CD4-positive, alpha-beta T cell treated with Interleukin-6 at 100 ng/mL for 8 hours (primary cell): ENCODE measurements around the gene FHIT.
"Not testable (repeated sequence)": the region's sequence is repeated elsewhere in the genome, so short reads cannot be mapped to it uniquely, and the experiment has no call there.

Experiments
- DNase-seq: peaks from one replicate; pipeline ENCODE4 v3.0.0-alpha.2; 2020; ENCODE audit warnings: mixed read lengths, low spot score

FHIT gene

DNA sequence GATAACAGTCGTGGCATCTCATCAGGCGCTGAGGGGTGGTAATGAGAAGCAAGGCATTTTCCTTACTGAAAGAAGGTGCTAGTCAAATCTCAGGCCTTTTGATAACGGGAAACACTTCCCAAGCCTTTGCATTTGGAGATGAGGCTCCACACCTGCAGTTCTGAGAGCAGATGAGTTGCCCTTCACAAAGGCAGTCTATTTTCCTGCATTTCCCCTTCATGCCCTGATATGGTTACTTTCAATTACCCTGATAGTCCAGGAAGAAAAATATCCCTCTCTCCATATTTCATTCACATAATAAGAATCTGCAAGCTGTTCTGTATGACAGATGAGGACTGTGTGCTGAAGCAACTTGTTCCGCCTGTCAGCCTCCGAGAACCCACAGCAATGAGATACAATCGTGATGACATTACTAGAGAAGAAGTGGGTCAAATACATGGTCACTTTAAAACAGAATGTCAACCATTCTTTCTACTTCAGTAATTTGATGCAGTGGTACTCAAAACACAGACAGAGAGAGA lies 25.0 kb downstream of the FHIT start:
- DNase-seq: no peak

GRCh38 chr3:61224823-61225222 lies 26.4 kb downstream of the FHIT start:
- DNase-seq: no peak

GRCh38 chr3:61223451-61223850 lies 27.8 kb downstream of the FHIT start:
- DNase-seq: no peak

- no peak for DNase-seq
These were observed 28.8 kb downstream of the FHIT start for GRCh38 chr3:61222467-61222866.

GRCh38 chr3:61221759-61222362 lies 29.4 kb downstream of the FHIT start:
- DNase-seq: no peak

DNA sequence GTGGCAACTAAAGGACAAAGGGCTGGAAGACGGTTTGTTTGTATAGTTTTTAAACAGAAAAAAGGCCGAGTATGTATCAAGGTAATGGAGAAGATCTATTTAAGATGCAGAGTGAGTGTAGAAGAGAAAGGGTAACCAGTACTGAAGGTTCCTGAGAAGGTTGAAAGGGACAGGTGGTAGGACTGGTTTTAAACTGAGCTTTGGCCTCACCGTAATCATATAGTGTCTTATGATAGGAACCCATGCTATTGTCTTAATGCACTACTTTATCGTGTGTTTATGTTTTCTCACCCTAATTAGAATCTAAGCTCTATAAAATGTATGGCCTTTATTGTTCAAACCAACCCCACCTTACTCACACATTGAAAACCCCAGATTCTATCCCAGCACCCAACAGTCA lies 32.7 kb downstream of the FHIT start:
- no peak for DNase-seq

DNA sequence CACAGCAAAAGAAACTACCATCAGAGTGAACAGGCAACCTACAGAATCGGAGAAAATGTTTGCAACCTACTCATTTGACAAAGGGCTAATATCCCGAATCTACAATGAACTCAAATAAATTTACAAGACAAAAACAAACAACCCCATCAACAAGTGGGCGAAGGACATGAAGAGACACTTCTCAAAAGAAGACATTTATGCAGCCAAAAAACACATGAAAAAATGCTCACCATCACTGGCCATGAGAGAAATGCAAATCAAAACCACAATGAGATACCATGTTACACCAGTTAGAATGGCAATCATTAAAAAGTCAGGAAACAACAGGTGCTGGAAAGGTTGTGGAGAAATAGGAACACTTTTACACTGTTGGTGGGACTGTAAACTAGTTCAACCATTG lies 35.1 kb downstream of the FHIT start:
- not testable (repeated sequence) for DNase-seq

- no peak for DNase-seq
These were observed 49.2 kb downstream of the FHIT start for GRCh38 chr3:61202086-61202485.

- DNase-seq: no peak
These were observed 50.2 kb downstream of the FHIT start for GRCh38 chr3:61201071-61201470.

- no peak for DNase-seq
These were observed 51.0 kb downstream of the FHIT start for GRCh38 chr3:61200270-61200669.

- no peak for DNase-seq
These were observed 51.4 kb downstream of the FHIT start for GRCh38 chr3:61199843-61200242.

- DNase-seq: no peak
These were observed 56.2 kb downstream of the FHIT start for GRCh38 chr3:61194892-61195538.

DNA sequence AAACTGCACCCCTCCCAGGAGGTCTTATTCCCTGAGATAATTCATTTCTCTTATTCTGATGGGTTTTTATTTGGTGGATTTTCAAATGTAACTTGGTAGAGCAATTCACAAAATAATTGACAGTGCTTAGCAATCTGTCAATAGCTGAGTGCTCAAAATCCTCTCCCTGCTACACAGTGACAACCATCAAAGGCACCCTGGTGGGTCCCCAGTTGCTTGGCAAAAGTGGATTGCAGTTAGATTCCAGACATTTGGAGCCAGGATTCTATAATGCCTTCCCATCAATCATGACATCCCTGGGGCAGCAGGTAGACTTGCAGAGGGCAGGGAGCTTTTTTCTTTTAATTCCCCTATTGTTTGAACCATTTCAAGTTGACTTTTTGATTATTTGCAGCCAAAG lies 59.0 kb downstream of the FHIT start:
- DNase-seq: no peak

- DNase-seq: not testable (repeated sequence)
These were observed 61.0 kb downstream of the FHIT start for GRCh38 chr3:61190205-61190604.

DNA sequence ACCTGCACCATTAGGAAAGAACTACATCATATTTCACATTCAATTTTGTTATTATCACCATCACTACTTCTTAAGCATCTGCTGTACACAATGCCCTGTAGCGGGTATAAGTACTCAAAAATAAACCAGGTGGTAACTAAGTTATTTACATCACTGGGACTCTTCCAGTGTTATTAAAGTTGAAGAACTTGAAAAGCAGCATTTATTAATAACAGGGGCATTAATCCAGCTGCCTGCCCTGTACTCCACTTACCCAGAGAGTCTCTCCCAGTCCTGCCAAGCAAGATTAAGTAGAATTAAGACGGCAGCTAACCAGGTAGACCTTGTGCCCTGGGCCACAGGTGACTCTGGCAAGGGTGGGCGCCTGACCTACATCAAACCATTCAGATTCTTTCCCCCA lies 65.2 kb downstream of the FHIT start:
- no peak for DNase-seq

DNA sequence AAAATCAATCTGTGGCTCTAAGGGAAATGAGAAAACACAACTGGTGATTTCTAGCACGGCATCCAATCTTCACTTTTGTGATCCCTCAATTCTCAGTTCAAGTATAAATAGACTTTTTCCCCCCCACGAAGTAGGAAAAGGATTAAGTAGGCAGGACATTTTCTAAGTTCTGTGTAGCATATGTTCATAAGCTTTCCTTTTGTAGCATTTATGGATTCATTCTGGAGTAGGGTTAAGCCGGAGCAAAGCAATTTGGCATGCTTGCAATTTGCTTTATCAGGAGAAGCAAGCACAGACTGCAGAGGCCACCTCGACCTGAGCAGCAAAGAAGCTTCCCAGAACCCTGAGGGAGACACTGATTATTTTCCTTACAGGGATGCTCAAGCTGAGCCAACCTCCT lies 66.3 kb downstream of the FHIT start:
- DNase-seq: no peak

DNA sequence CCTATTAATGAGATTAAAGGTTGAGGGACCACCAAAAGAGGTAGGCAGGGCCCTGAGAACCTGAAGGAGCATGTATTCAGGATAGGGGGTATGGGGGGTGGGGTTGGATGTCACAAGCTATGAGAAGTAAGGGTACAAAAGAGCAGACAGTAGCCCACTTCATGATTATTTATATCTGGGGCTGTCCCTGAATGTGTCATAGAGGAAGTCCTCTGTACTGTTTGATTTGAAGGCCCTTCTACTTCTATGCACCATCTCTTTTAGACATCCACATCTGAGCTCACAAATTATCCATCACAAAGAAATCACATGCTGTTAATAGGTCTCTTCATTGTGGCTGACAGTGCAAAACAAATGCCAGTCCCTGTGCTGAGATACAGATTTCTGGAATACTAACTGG lies 68.6 kb downstream of the FHIT start:
- DNase-seq: no peak

- no peak for DNase-seq
These were observed 69.4 kb downstream of the FHIT start for GRCh38 chr3:61181874-61182273.

DNA sequence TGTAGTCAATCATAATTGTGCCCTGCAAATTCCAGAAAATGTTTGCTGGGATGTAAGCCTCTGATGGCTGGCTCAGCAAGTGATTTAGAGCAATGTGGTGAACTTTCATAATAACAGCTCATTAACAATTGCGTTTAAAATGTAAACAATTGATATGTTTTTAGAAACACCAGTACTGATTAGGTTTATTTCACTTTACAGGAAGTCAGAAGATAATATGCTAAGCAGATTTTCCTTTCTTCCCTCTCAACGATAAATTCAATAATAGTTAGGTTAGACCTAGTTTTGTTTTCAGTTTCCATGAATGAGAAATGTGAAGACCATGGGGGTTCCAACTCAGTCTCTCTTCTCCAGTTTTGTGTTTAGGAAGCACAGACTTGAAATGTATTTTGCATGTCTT lies 71.0 kb downstream of the FHIT start:
- DNase-seq: no peak

DNA sequence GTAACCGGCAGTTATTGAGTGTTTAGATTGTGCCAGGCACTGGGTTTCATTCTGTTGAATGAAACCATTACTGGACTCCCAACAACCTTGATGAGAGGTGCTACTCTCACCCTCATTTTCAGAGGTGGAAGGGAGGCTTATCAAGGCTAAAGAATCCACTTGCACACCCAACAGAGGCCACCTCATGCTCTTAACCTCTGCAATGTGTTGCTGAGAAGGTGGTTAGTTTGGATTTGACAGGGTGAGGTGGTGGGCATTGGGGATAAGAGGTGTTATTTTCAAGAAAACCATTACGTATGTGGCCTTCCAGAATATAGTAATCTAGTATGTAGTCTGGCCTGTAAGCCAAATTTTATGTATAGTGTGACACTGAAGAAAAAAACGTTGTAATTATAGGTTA lies 73.1 kb downstream of the FHIT start:
- DNase-seq: no peak

GRCh38 chr3:61177450-61177849 lies 73.8 kb downstream of the FHIT start:
- no peak for DNase-seq

DNA sequence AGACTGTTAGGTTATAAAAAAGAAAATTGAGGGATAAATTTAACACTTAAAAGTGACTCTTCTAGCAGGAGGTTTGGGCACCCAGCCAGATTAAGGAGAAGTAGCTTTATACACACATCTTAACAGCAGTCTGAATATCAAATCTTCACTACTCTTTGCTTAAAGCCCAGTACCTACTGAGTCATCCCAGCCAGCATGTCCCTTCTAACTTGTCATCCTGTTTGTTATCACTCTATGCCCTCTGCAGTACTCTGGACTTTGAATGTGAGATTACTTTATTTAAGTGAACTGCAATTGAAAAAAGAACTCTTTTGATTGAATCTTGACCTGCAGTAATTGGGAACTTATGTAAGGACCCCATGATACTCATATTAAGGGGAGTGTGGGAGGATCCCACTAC lies 77.6 kb downstream of the FHIT start:
- no peak for DNase-seq

- no peak for DNase-seq
These were observed 78.6 kb downstream of the FHIT start for GRCh38 chr3:61172684-61173083.

GRCh38 chr3:61172203-61172602 lies 79.0 kb downstream of the FHIT start:
- no peak for DNase-seq
